ENCODE results near the gene DIDO1.

GRCh38 chr20:62962891-62963613, 36.7 kb upstream of the DIDO1 start:
- TF ChIP-seq CTCF (conservative IDR thresholded peaks at IDR 0.05; ENCODE audit: low read length) (no peak), EZH2phosphoT487 (IDR thresholded peaks at IDR 0.05; ENCODE audit: borderline replicate concordance, low read depth, low read length) (no peak)
